ENCODE measurements around the gene SLC2A10. TPM values are rescaled to one million over a fixed set of nuclear protein-coding genes. Genes with fewer than 3 reads are reported as not detected.

SLC2A10 gene
- total and polyA plus RNA-seq, 4 donors = 3.5 to 25.6 (median 11.8) TPM

GRCh38 chr20:46773680-46774079 lies 64.2 kb downstream of the SLC2A10 start:
- H3K27me3 ChIP-seq (ENCODE audit: control insufficient read depth in 1 of 2, insufficient read depth in 2 of 2, low read length in 1 of 2) = no peaks in the 10 kb centered on the region
- DNase-seq (no peak), ATAC-seq (ENCODE audit: low FRiP score) (no peak)
- no peaks in the 10 kb centered on the region for H3K9me3 ChIP-seq (ENCODE audit: control insufficient read depth, low read length)
- no peaks in the 10 kb centered on the region for H3K36me3 ChIP-seq (ENCODE audit: control insufficient read depth in 1 of 2, insufficient read depth in 2 of 2, low read length in 1 of 2)
- WGBS, 2 donors = 58 to 61% methylated on average over 9 of the region's 9 CpGs
- no peak overlapping the region for H3K27ac ChIP-seq (ENCODE audit: low read depth in 1 of 2, low read length in 2 of 2)
- no peaks in the 10 kb centered on the region for H3K4me1 ChIP-seq (ENCODE audit: control insufficient read depth in 1 of 2, insufficient read depth in 2 of 2, low read length in 2 of 2)
- intact Hi-C loops (cut with DNase I) = no loop called here
- no peak overlapping the region for H3K4me3 ChIP-seq (ENCODE audit: low read length in 2 of 2)

DNA sequence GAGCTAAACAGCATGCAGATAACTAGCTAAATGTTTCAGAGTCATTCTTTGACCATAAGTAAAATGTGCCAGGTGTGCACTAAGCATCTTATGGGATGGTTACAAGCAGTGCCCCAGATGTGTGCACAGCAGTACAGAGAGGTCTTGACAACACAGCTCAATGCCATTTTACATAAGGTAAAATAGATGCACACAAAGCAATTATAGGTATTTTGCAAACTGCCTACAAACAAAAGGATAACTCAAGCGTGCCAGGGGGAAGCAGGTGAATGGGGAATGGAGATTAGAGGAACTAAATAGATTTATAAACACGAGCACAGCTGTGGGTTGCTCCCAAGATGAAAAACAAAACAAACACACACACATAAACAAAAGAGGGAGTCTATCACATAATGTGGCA lies 64.8 kb downstream of the SLC2A10 start:
- Histone ChIP-seq H3K9me3 (ENCODE audit: control insufficient read depth, low read length) (no peaks in the 10 kb centered on the region), H3K4me1 (ENCODE audit: control insufficient read depth in 1 of 2, insufficient read depth in 2 of 2, low read length in 2 of 2) (no peaks in the 10 kb centered on the region), H3K27me3 (ENCODE audit: control insufficient read depth in 1 of 2, insufficient read depth in 2 of 2, low read length in 1 of 2) (no peaks in the 10 kb centered on the region), H3K4me3 (ENCODE audit: low read length in 2 of 2) (no peak overlapping the region), H3K36me3 (ENCODE audit: control insufficient read depth in 1 of 2, insufficient read depth in 2 of 2, low read length in 1 of 2) (no peaks in the 10 kb centered on the region), H3K27ac (ENCODE audit: low read depth in 1 of 2, low read length in 2 of 2) (no peak overlapping the region)
- WGBS, 2 donors = 44 to 50% methylated on average over 2 of the region's 2 CpGs
- intact Hi-C loops (cut with DNase I) = no loop called here
- ATAC-seq (ENCODE audit: low FRiP score) (no peak), DNase-seq (no peak)

DNA sequence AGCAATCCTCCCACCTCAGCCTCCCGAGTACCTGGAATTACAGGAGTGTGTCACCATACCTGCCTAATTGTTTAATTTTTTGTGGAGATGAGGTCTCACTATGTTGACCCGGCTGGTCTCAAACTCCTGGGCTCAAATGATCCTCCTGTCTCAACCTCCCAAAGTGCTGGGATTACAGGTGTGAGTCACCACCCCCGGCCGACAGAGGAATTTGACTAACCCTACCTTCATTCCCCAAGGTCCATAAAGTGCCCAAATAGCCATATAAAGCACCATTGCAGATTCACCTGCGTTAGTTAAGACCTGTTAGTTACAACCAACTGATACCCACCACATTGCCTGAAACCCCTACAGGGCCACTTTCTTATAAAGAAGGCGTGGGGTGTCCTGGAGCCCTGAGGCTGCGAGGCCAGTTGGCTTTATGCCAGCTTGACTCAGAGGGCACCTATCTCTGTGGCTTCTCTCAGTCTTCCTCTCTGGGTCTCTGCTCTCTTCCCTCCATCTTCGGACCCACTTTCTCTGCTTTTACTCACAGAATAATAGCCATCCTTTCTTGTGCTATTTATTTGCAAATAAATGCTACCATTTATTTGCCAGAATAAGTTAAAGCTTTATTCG lies 65.6 kb downstream of the SLC2A10 start:
- Histone ChIP-seq H3K27me3 (ENCODE audit: control insufficient read depth in 1 of 2, insufficient read depth in 2 of 2, low read length in 1 of 2) (no peaks in the 10 kb centered on the region), H3K4me3 (ENCODE audit: low read length in 2 of 2) (no peak overlapping the region), H3K27ac (ENCODE audit: low read depth in 1 of 2, low read length in 2 of 2) (no peak overlapping the region), H3K4me1 (ENCODE audit: control insufficient read depth in 1 of 2, insufficient read depth in 2 of 2, low read length in 2 of 2) (no peaks in the 10 kb centered on the region), H3K9me3 (ENCODE audit: control insufficient read depth, low read length) (no peaks in the 10 kb centered on the region), H3K36me3 (ENCODE audit: control insufficient read depth in 1 of 2, insufficient read depth in 2 of 2, low read length in 1 of 2) (no peaks in the 10 kb centered on the region)
- WGBS, 2 donors = 88% methylated on average over 9 of the region's 9 CpGs
- DNase-seq (no peak), ATAC-seq (ENCODE audit: low FRiP score) (no peak)
- intact Hi-C loops (cut with DNase I) = no loop called here

GRCh38 chr20:46775806-46776205 lies 66.4 kb downstream of the SLC2A10 start:
- Histone ChIP-seq H3K27me3 (ENCODE audit: control insufficient read depth in 1 of 2, insufficient read depth in 2 of 2, low read length in 1 of 2) (no peaks in the 10 kb centered on the region), H3K27ac (ENCODE audit: low read depth in 1 of 2, low read length in 2 of 2) (no peak overlapping the region), H3K4me3 (ENCODE audit: low read length in 2 of 2) (no peak overlapping the region), H3K4me1 (ENCODE audit: control insufficient read depth in 1 of 2, insufficient read depth in 2 of 2, low read length in 2 of 2) (no peaks in the 10 kb centered on the region), H3K9me3 (ENCODE audit: control insufficient read depth, low read length) (no peaks in the 10 kb centered on the region), H3K36me3 (ENCODE audit: control insufficient read depth in 1 of 2, insufficient read depth in 2 of 2, low read length in 1 of 2) (no peaks in the 10 kb centered on the region)
- DNase-seq = no peak
- intact Hi-C loops (cut with DNase I) = no loop called here
- WGBS, 2 donors = 86 to 96% methylated on average over 1 of the region's 1 CpG
- no peak for ATAC-seq (ENCODE audit: low FRiP score)

GRCh38 chr20:46777331-46777730 lies 67.9 kb downstream of the SLC2A10 start:
- ATAC-seq (ENCODE audit: low FRiP score) = no peak
- WGBS, 2 donors = 72 to 75% methylated on average over 7 of the region's 7 CpGs

DNA sequence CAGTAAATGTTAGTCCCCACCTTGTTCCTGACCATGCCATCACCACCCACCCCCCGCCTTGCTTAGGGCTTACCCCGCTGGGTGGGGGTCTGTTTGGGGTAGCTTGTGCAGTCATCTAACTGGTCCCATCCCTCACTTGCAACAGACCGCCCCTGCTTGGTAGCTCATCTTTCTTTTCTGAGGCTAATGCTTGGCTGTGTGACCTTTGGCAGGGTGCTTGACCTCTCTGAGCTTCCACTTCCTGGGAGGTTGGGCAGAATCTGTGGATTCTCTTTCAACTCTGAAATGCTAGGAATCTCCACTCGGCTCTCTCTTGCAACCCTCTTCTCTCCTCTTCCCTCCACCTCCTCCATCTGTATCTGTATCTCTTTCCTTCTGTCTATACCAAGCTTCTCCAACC lies 70.4 kb downstream of the SLC2A10 start:
- no peaks in the 10 kb centered on the region for H3K27me3 ChIP-seq (ENCODE audit: control insufficient read depth in 1 of 2, insufficient read depth in 2 of 2, low read length in 1 of 2)
- ATAC-seq (ENCODE audit: low FRiP score) = no peak
- H3K4me3 ChIP-seq (ENCODE audit: low read length in 2 of 2) = no peak overlapping the region
- H3K27ac ChIP-seq (ENCODE audit: low read depth in 1 of 2, low read length in 2 of 2) = no peak overlapping the region
- 63 to 66% methylated on average over 4 of the region's 4 CpGs for WGBS, 2 donors
- H3K4me1 ChIP-seq (ENCODE audit: control insufficient read depth in 1 of 2, insufficient read depth in 2 of 2, low read length in 2 of 2) = no peaks in the 10 kb centered on the region
- intact Hi-C loops (cut with DNase I) = no loop called here
- H3K9me3 ChIP-seq (ENCODE audit: control insufficient read depth, low read length) = no peaks in the 10 kb centered on the region
- no peak for DNase-seq
- no peaks in the 10 kb centered on the region for H3K36me3 ChIP-seq (ENCODE audit: control insufficient read depth in 1 of 2, insufficient read depth in 2 of 2, low read length in 1 of 2)

More at GRCh38 chr20:46777331-46777730, 67.9 kb downstream of the SLC2A10 start:
- H3K4me1 ChIP-seq (ENCODE audit: control insufficient read depth in 1 of 2, insufficient read depth in 2 of 2, low read length in 2 of 2) = no peaks in the 10 kb centered on the region
- no peak for DNase-seq
- H3K9me3 ChIP-seq (ENCODE audit: control insufficient read depth, low read length) = no peaks in the 10 kb centered on the region
- no peak overlapping the region for H3K4me3 ChIP-seq (ENCODE audit: low read length in 2 of 2)
- H3K27ac ChIP-seq (ENCODE audit: low read depth in 1 of 2, low read length in 2 of 2) = no peak overlapping the region
- H3K27me3 ChIP-seq (ENCODE audit: control insufficient read depth in 1 of 2, insufficient read depth in 2 of 2, low read length in 1 of 2) = no peaks in the 10 kb centered on the region
- intact Hi-C loops (cut with DNase I) = no loop called here
- H3K36me3 ChIP-seq (ENCODE audit: control insufficient read depth in 1 of 2, insufficient read depth in 2 of 2, low read length in 1 of 2) = no peaks in the 10 kb centered on the region

GRCh38 chr20:46784436-46785127 lies 75.1 kb downstream of the SLC2A10 start:
- DNase-seq = no peak
- no peaks in the 10 kb centered on the region for H3K27me3 ChIP-seq (ENCODE audit: control insufficient read depth in 1 of 2, insufficient read depth in 2 of 2, low read length in 1 of 2)

More at GRCh38 chr20:46784436-46785127, 75.1 kb downstream of the SLC2A10 start:
- no peaks in the 10 kb centered on the region for H3K36me3 ChIP-seq (ENCODE audit: control insufficient read depth in 1 of 2, insufficient read depth in 2 of 2, low read length in 1 of 2)
- no peak overlapping the region for H3K4me3 ChIP-seq (ENCODE audit: low read length in 2 of 2)
- no peak overlapping the region for H3K27ac ChIP-seq (ENCODE audit: low read depth in 1 of 2, low read length in 2 of 2)
- H3K4me1 ChIP-seq (ENCODE audit: control insufficient read depth in 1 of 2, insufficient read depth in 2 of 2, low read length in 2 of 2) = no peaks in the 10 kb centered on the region
- no peaks in the 10 kb centered on the region for H3K9me3 ChIP-seq (ENCODE audit: control insufficient read depth, low read length)
- intact Hi-C loops (cut with DNase I) = no loop called here
- no peak for ATAC-seq (ENCODE audit: low FRiP score)
- 30 to 39% methylated on average over 15 of the region's 15 CpGs for WGBS, 2 donors

Data from aorta (tissue), 5 donors.